Stomach (tissue), 9 donors: Measurements from ENCODE around the gene SMIM1. TPM values are rescaled to one million over a fixed set of nuclear protein-coding genes. Genes with fewer than 3 reads are reported as not detected.
"Not testable (repeated sequence)": the region's sequence is repeated elsewhere in the genome, so short reads cannot be mapped to it uniquely, and the experiment has no call there.

Experiments used
- DNase-seq, 2 donors: peaks; one replicate each; pipeline versions ENCODE4 v3.0.0 to v3.0.0-alpha.2; 2013 to 2019
- H3K27ac ChIP-seq, 5 donors: fragments of 200-600 bp in 4 of 5; sonication (generic) in 4 of 5; one replicate each; pipeline ENCODE4 v1.5.1; 2013 to 2019; ENCODE audit warnings: mild to moderate bottlenecking in 1 of 5, moderate library complexity in 1 of 5
- H3K27me3 ChIP-seq, 3 donors: fragments of 200-600 bp; sonication (generic); one replicate each; pipeline ENCODE4 v1.5.1; 2017 to 2019; ENCODE audit warnings: mixed run types in 1 of 3
- H3K36me3 ChIP-seq, 4 donors: fragments of 200-600 bp; sonication (generic); 1 replicate in 3 of 4; 2 replicates in 1 of 4; pipeline ENCODE4 v1.5.1; 2016 to 2019
- H3K4me1 ChIP-seq, 4 donors: fragments of 200-600 bp; sonication (generic); one replicate each; pipeline ENCODE4 v1.5.1; 2016 to 2019
- H3K4me3 ChIP-seq, 4 donors: fragments of 200-600 bp; sonication (generic) in 3 of 4; one replicate each; pipeline ENCODE4 v1.5.1; 2016 to 2019; ENCODE audit warnings: mild to moderate bottlenecking in 1 of 4
- H3K9me3 ChIP-seq, 4 donors: fragments of 200-600 bp; sonication (generic); one replicate each; pipeline ENCODE4 v1.5.1; 2016 to 2019
- EP300 ChIP-seq: sonication (generic); formaldehyde crosslinking; IDR thresholded peaks from one replicate; pipeline ENCODE4 v1.6.1; 2017; ENCODE audit warnings: antibody characterized with exemption
- POLR2A ChIP-seq, 4 donors: fragments of 450-650 bp; IDR thresholded peaks; one replicate each; pipeline ENCODE4 v1.6.1; 2016; ENCODE audit warnings: antibody characterized with exemption in 4 of 4, control low read depth in 2 of 4, mild to moderate bottlenecking in 1 of 4, moderate library complexity in 1 of 4
- POLR2AphosphoS5 ChIP-seq, 3 donors: sonication (generic); formaldehyde crosslinking; IDR thresholded peaks; one replicate each; pipeline ENCODE4 v1.6.1; 2016; ENCODE audit warnings: antibody characterized with exemption in 3 of 3
- WGBS, 5 donors: extraction: QIAGEN DNeasy Blood & Tissue Kit in 3 of 5; methylation state at CpG; one replicate each; pipeline versions ENCODE4 v1.1.5 to v1.1.7; 2013 to 2018; 5-methylcytosine and 5-hydroxymethylcytosine counted together
- intact Hi-C: fragments of 100-400 bp; cut with DNase I; formaldehyde crosslinking; loops from one replicate; pipeline ENCODE4 v1.15.1; 2023; ENCODE audit warnings: low total_unique reads
- polyA plus RNA-seq, 3 donors: library from polyadenylated mRNA; stranded (reverse); fragments of 200-250 nt; gene quantifications; one replicate each; pipeline ENCODE4 v1.2.3, GENCODE V29; 2013
- total RNA-seq, 5 donors: library from RNA; depleted of rRNA; stranded (reverse); fragments of >200 nt; gene quantifications; one replicate each; pipeline versions ENCODE4 v1.1.0 to v1.2.3, GENCODE V29; 2014 to 2016
- TF ChIP-seq, protein P1 (sequence below), 7 experiments: fragments of 450-650 bp in 4 of 7; fragments of 200-600 bp in 3 of 7; sonication (generic) in 3 of 7; IDR thresholded peaks; one replicate each; pipeline ENCODE4 v1.5.1; 2016 to 2019; ENCODE audit warnings: antibody characterized with exemption in 7 of 7, control low read depth in 2 of 7, mild to moderate bottlenecking in 1 of 7
- donor health status: healthy with polysubstance abuse.
- donor health status: Bipolar disorder and iron deficiency.
- donor health status: healthy.

The SMIM1 gene
- total and polyA plus RNA-seq, 8 donors: 7.3 to 26.5 (median 12.5) TPM; not detected in 5

DNA sequence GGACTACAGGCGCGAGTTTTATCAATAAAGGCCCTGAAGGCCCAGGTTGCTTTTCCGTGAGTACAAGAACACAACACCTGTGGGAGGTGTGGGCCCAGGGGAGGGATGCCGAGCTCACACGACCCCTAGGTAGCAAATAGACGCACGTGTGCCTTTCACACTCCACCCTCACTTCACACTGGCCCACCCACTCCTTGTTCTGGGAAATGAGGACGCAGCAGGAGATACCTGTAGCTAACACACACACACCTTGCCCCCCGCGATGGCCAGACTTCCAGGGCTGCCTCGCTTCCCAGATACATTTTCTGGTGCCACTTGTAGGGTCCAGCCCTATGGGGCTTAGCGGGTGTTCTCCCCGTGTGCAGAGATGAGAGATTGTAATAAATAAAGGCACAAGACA is 24.6 kb upstream of the SMIM1 start:
- WGBS, 5 donors: 66 to 76% (median 71%) methylated on average over 13 of the region's 13 CpGs
- TF ChIP-seq EP300 (no peak), POLR2AphosphoS5 (IDR thresholded peaks at IDR 0.05) (no peak), POLR2A (IDR thresholded peaks at IDR 0.05) (no peak)
- TF ChIP-seq, protein P1, sequence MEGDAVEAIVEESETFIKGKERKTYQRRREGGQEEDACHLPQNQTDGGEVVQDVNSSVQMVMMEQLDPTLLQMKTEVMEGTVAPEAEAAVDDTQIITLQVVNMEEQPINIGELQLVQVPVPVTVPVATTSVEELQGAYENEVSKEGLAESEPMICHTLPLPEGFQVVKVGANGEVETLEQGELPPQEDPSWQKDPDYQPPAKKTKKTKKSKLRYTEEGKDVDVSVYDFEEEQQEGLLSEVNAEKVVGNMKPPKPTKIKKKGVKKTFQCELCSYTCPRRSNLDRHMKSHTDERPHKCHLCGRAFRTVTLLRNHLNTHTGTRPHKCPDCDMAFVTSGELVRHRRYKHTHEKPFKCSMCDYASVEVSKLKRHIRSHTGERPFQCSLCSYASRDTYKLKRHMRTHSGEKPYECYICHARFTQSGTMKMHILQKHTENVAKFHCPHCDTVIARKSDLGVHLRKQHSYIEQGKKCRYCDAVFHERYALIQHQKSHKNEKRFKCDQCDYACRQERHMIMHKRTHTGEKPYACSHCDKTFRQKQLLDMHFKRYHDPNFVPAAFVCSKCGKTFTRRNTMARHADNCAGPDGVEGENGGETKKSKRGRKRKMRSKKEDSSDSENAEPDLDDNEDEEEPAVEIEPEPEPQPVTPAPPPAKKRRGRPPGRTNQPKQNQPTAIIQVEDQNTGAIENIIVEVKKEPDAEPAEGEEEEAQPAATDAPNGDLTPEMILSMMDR (IDR thresholded peaks at IDR 0.05): no peak
- H3K36me3 ChIP-seq: peaks cover 2 to 24% (median 5%) of the 10 kb centered on the region in 4 donors
- H3K27ac ChIP-seq: no peak overlapping the region
- H3K4me3 ChIP-seq: peak overlapping the region; percentile 72 to 85 (median 80)
- peaks cover 0 to 10% (median 0%) of the 10 kb centered on the region in 3 donors for H3K27me3 ChIP-seq
- intact Hi-C loops: no loop called here
- peaks cover 19 to 44% (median 32%) of the 10 kb centered on the region in 4 donors for H3K4me1 ChIP-seq
- H3K9me3 ChIP-seq: no peaks in the 10 kb centered on the region
- no peak for DNase-seq

DNA sequence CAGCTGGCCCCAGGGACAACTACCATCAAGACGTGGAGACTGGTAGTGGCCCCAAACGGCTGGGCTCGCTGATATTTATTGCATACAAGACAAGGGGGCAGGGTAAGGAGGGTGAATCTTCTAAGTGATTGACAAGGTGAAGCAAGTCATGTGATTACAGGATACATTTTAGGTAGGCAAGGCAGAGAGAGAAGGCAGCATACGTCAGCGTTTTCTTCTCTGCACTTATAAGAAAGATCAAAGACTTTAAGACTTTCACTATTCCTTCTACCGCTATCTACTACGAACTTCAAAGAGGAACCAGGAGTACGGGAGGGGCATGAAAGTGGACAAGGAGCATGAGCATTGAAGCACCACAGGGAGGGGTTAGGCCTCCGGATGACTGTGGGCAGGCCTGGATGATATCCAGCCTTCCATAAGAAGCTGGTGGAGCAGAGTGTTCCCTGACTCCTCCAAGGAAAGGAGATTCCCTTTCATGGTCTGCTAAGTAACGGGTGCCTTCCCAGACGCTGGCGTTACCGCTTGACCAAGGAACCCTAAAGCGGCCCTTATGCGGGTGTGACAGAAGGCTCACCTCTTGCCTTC is 24.1 kb upstream of the SMIM1 start:
- DNase-seq, H3K9me3 ChIP-seq, H3K4me3 ChIP-seq, intact Hi-C loops, H3K27ac ChIP-seq: not testable (repeated sequence)
- H3K36me3 ChIP-seq: peaks cover 0 to 19% (median under 1%) of the 10 kb centered on the region in 4 donors
- H3K27me3 ChIP-seq: peaks cover 0 to 13% (median 0%) of the 10 kb centered on the region in 3 donors
- peaks cover 19 to 44% (median 32%) of the 10 kb centered on the region in 4 donors for H3K4me1 ChIP-seq
- 75 to 85% (median 82%) methylated on average over 15 of the region's 15 CpGs for WGBS, 5 donors

DNA sequence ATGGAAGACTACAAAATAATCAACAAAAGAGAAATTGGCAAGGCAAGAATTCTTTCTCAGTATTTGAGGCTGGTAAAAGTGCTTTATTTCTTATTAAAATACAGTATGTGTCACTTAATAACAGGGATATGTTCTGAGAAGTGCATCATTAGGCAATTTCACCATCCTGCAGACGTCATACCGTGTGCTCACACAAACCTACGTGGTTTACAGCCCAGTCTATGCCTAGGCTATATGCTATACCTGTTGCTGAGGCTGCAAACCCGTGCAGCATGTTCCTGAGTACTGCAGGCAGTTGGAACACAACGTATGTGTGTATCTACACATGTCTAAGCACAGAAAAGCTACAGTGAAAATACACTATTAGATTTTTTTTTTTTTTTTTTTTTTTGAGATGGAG is 23.0 kb upstream of the SMIM1 start:
- H3K27me3 ChIP-seq: peaks cover 0 to 24% (median 3%) of the 10 kb centered on the region in 3 donors
- 61 to 69% (median 68%) methylated on average over 5 of the region's 5 CpGs for WGBS, 5 donors
- H3K9me3 ChIP-seq: no peaks in the 10 kb centered on the region
- H3K36me3 ChIP-seq: peaks cover 0 to 8% (median 0%) of the 10 kb centered on the region in 4 donors
- TF ChIP-seq POLR2A (IDR thresholded peaks at IDR 0.05): no peak
- intact Hi-C loops: no loop called here
- no peak for DNase-seq
- peaks cover 19 to 35% (median 31%) of the 10 kb centered on the region in 4 donors for H3K4me1 ChIP-seq
- H3K27ac ChIP-seq: no peak overlapping the region
- no peak overlapping the region for H3K4me3 ChIP-seq

DNA sequence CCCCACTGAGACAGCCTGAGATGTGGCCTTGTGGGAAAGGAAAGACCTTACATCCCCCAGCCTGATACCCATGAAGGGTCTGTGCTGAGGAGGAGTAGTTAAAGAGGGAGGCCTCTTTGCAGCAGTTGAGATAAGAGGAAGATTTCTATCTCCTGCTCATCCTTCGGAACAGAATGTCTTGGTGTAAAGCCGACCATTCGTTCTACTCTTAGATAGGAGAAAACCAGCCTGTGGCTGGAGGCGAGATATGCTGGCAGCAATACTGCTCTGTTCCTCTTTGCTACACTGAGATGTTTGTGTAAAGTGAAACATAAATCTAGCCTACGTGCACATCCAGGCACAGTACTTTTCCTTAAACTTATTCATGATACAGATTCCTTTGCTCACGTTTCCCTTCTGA is 21.8 kb upstream of the SMIM1 start:
- Histone ChIP-seq H3K4me1 (peaks cover 17 to 23% (median 21%) of the 10 kb centered on the region in 4 donors), H3K27me3 (peaks cover 0 to 36% (median 8%) of the 10 kb centered on the region in 3 donors), H3K4me3 (no peak overlapping the region), H3K36me3 (no peaks in the 10 kb centered on the region), H3K9me3 (no peaks in the 10 kb centered on the region), H3K27ac (no peak overlapping the region)
- DNase-seq: no peak
- 56 to 67% (median 63%) methylated on average over 6 of the region's 6 CpGs for WGBS, 5 donors
- TF ChIP-seq POLR2AphosphoS5 (IDR thresholded peaks at IDR 0.05) (no peak), EP300 (no peak), POLR2A (IDR thresholded peaks at IDR 0.05) (no peak)
- TF ChIP-seq, protein P1 (IDR thresholded peaks at IDR 0.05): no peak
- intact Hi-C loops: no loop called here

DNA sequence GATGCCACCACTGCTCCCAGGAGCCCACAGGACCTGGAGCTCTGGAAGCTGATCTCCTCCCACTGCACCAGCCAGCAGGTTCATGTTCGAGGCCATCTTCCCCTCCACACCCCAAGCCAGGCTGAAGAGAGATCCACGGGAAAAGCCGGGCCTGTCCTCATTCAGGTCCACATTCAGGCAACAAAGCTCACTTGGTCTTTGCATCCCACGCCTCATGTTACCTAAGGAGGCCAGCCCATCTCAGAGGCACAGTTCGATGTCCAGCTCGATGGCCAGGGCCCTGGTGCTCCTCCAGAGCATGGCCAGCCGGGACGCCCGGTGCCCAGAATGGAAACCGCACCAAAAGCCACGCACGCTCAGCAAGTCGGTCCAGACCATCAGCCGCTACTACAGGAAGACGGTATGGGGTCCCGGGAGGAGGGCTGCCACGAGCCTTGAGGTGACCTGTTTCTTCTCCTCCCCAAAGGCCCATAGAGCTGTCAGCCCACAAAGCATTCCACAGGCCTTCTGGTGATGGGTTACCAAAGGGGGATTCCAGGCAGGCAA is 20.1 kb upstream of the SMIM1 start, which contains the start of gene CCDC27:
Gene CCDC27 (plus strand): TSS at position 51 of the 546 bp plus-strand sequence. CDS start 32 bp downstream, at position 83.
- TF ChIP-seq, protein P1 (IDR thresholded peaks at IDR 0.05): no peak
- TF ChIP-seq POLR2A (IDR thresholded peaks at IDR 0.05) (no peak), EP300 (no peak), POLR2AphosphoS5 (IDR thresholded peaks at IDR 0.05) (no peak)
- no peak within 1 kb of the TSS for H3K4me3 ChIP-seq
- peaks cover 5 to 9% (median 7%) of the 10 kb centered on the region in 4 donors for H3K4me1 ChIP-seq
- intact Hi-C loops: no loop called here
- H3K27me3 ChIP-seq: peaks cover 0 to 49% (median 19%) of the 10 kb centered on the region in 3 donors
- H3K27ac ChIP-seq: no peak within 1 kb of the TSS
- H3K9me3 ChIP-seq: no peaks in the 10 kb centered on the region
- DNase-seq: no peak
- 65 to 91% (median 86%) methylated on average over 4 to 17 of the region's 17 CpGs for WGBS, 5 donors
- H3K36me3 ChIP-seq: no peaks in the 10 kb centered on the region
